H1 (cell line): ENCODE measurements around the gene PUDP. TPM values are rescaled to one million over a fixed set of nuclear protein-coding genes. Genes with fewer than 3 reads are reported as not detected.

Source experiments
- CTCF ChIA-PET: fragments of 300-600 bp; sonication (Branson Sonifier 250); formaldehyde crosslinking; loops from one replicate; lab custom pipeline; 2021; ENCODE audit not compliant: partially characterized antibody; lab: Charles Lee
- POLR2A ChIA-PET: fragments of 300-600 bp; sonication (Branson Sonifier 250); formaldehyde crosslinking; loops from one replicate; lab custom pipeline; 2021; ENCODE audit warnings: inconsistent platforms; ENCODE audit not compliant: partially characterized antibody; lab: Charles Lee
- DNase-seq, 2 experiments: peaks; one replicate each; pipeline versions ENCODE4 v3.0.0 to v3.0.0-alpha.2; 2010 to 2022; ENCODE audit warnings: low spot score in 2 of 2, low read depth in 1 of 2, mixed read lengths in 1 of 2
- FAIRE-seq: peaks from 2 replicates; lab custom pipeline; 2011; peaks lifted over from hg19 to GRCh38; lab: Jason Lieb, UNC
- H2AFZ ChIP-seq: 2 replicates; pipeline ENCODE4 v1.8.1; 2012; ENCODE audit warnings: low read length, inconsistent platforms
- H2AK5ac ChIP-seq: 2 replicates; pipeline ENCODE4 v1.6.1; 2013; ENCODE audit warnings: low read depth, low read length
- H2BK120ac ChIP-seq: replicated peaks from 2 replicates; pipeline ENCODE3; 2013; ENCODE audit warnings: low read depth, low read length, inconsistent platforms
- H2BK12ac ChIP-seq: 2 replicates; pipeline ENCODE4 v1.6.1; 2013; ENCODE audit warnings: low read depth, low read length
- H2BK15ac ChIP-seq: 2 replicates; pipeline ENCODE4 v1.6.1; 2013; ENCODE audit warnings: low read length
- H2BK20ac ChIP-seq: 2 replicates; pipeline ENCODE4 v1.6.1; 2013; ENCODE audit warnings: low read length
- H2BK5ac ChIP-seq: 2 replicates; pipeline ENCODE4 v1.6.1; 2013; ENCODE audit warnings: low read depth, low read length
- H3K14ac ChIP-seq: 2 replicates; pipeline ENCODE4 v1.6.1; 2013; ENCODE audit warnings: inconsistent platforms; ENCODE audit not compliant: insufficient read length
- H3K18ac ChIP-seq: 2 replicates; pipeline ENCODE4 v1.6.1; 2013; ENCODE audit warnings: low read length; ENCODE audit errors: extremely low read depth
- H3K23ac ChIP-seq: 2 replicates; pipeline ENCODE4 v1.6.1; 2013; ENCODE audit warnings: inconsistent platforms; ENCODE audit not compliant: insufficient read length
- H3K23me2 ChIP-seq: 2 replicates; pipeline ENCODE4 v1.6.1; 2013; ENCODE audit warnings: low read depth, low read length
- H3K27ac ChIP-seq: 2 replicates; pipeline ENCODE4 v1.6.1; 2011; ENCODE audit warnings: low read depth, low read length, inconsistent platforms
- H3K27me3 ChIP-seq, 4 experiments: replicated peaks in 1 of 4; 1 replicate in 1 of 4; 2 replicates in 3 of 4; pipeline versions ENCODE4 v1.6.1 to v1.8.1; 2011 to 2013; ENCODE audit warnings: low read length in 3 of 4, mild to moderate bottlenecking in 3 of 4, inconsistent platforms in 2 of 4, mixed read lengths in 2 of 4, moderate library complexity in 1 of 4; ENCODE audit not compliant: control insufficient read depth in 3 of 4, insufficient read depth in 3 of 4; ENCODE audit errors: extremely low read depth in 1 of 4
- H3K36me3 ChIP-seq, 4 experiments: 2 replicates each; pipeline versions ENCODE4 v1.6.1 to v1.8.1; 2011 to 2013; ENCODE audit warnings: mild to moderate bottlenecking in 4 of 4, low read length in 3 of 4, moderate library complexity in 2 of 4, control low read depth in 1 of 4, inconsistent platforms in 1 of 4; ENCODE audit not compliant: insufficient read depth in 4 of 4, control insufficient read depth in 2 of 4
- H3K4ac ChIP-seq: replicated peaks from 2 replicates; pipeline ENCODE3; 2013; ENCODE audit warnings: low read length, low read depth, mixed read lengths, inconsistent platforms; ENCODE audit not compliant: insufficient read length
- H3K4me1 ChIP-seq, 4 experiments: replicated peaks in 1 of 4; 1 replicate in 1 of 4; 2 replicates in 3 of 4; pipeline versions ENCODE4 v1.6.1 to v1.8.1; 2011 to 2013; ENCODE audit warnings: low read length in 3 of 4, inconsistent platforms in 2 of 4, mixed read lengths in 1 of 4; ENCODE audit not compliant: insufficient read depth in 4 of 4, control insufficient read depth in 3 of 4
- H3K4me2 ChIP-seq, 2 experiments: 2 replicates each; pipeline versions ENCODE4 v1.6.1 to v1.8.1; 2011 to 2013; ENCODE audit warnings: low read depth in 2 of 2, low read length in 2 of 2, control low read depth in 1 of 2, inconsistent platforms in 1 of 2, mild to moderate bottlenecking in 1 of 2; ENCODE audit not compliant: insufficient read depth in 1 of 2
- H3K4me3 ChIP-seq, 4 experiments: fragments of 200-600, 300-600 bp in 1 of 4; sonication (generic), shearing (Covaris generic), sonication (Bioruptor Twin) in 1 of 4; 2 replicates each; pipeline versions ENCODE4 v1.5.1 to v1.8.1; 2011 to 2016; ENCODE audit warnings: low read length in 4 of 4, low read depth in 3 of 4, control low read depth in 2 of 4, inconsistent platforms in 2 of 4, mild to moderate bottlenecking in 2 of 4, mixed read lengths in 1 of 4, moderate library complexity in 1 of 4; ENCODE audit not compliant: insufficient read depth in 2 of 4; ENCODE audit errors: extremely low read depth in 1 of 4
- H3K56ac ChIP-seq: replicated peaks from 2 replicates; pipeline ENCODE3; 2013; ENCODE audit warnings: low read depth, mild to moderate bottlenecking, mixed read lengths, low read length, inconsistent platforms; ENCODE audit not compliant: insufficient read length
- H3K79me1 ChIP-seq: 2 replicates; pipeline ENCODE4 v1.6.1; 2013; ENCODE audit warnings: low read depth, low read length, control low read depth
- H3K79me2 ChIP-seq, 2 experiments: 2 replicates each; pipeline versions ENCODE4 v1.6.1 to v1.8.1; 2012 to 2013; ENCODE audit warnings: low read length in 2 of 2, mild to moderate bottlenecking in 2 of 2, inconsistent platforms in 1 of 2; ENCODE audit not compliant: insufficient read depth in 2 of 2, control insufficient read depth in 1 of 2
- H3K9ac ChIP-seq, 4 experiments: replicated peaks in 1 of 4; 1 replicate in 1 of 4; 2 replicates in 3 of 4; pipeline versions ENCODE4 v1.6.1 to v1.8.1; 2011 to 2013; ENCODE audit warnings: low read depth in 3 of 4, low read length in 3 of 4, control low read depth in 2 of 4, mild to moderate bottlenecking in 2 of 4, moderate library complexity in 2 of 4, inconsistent platforms in 1 of 4; ENCODE audit errors: extremely low read depth in 1 of 4
- H3K9me3 ChIP-seq, 2 experiments: 2 replicates each; pipeline versions ENCODE4 v1.6.1 to v1.8.1; 2012 to 2013; ENCODE audit warnings: mild to moderate bottlenecking in 2 of 2, moderate library complexity in 2 of 2, control low read depth in 1 of 2, inconsistent platforms in 1 of 2, low read depth in 1 of 2, low read length in 1 of 2, mixed read lengths in 1 of 2; ENCODE audit not compliant: insufficient read depth in 2 of 2
- H4K20me1 ChIP-seq, 2 experiments: replicated peaks in 1 of 2; 2 replicates each; pipeline versions ENCODE3 to v1.8.1; 2011 to 2013; ENCODE audit warnings: inconsistent platforms in 2 of 2, low read length in 2 of 2, mild to moderate bottlenecking in 1 of 2; ENCODE audit not compliant: insufficient read depth in 2 of 2, control insufficient read depth in 1 of 2
- H4K5ac ChIP-seq: 2 replicates; pipeline ENCODE4 v1.6.1; 2013; ENCODE audit warnings: low read length, low read depth, mixed read lengths, inconsistent platforms; ENCODE audit not compliant: insufficient read length
- H4K8ac ChIP-seq: 2 replicates; pipeline ENCODE4 v1.8.0; 2013; ENCODE audit warnings: mild to moderate bottlenecking, moderate library complexity, low read length, inconsistent platforms; ENCODE audit not compliant: insufficient read depth; ENCODE audit errors: extremely low read depth
- H4K91ac ChIP-seq: replicated peaks from 2 replicates; pipeline ENCODE3; 2013; ENCODE audit warnings: low read length, mixed read lengths, inconsistent platforms; ENCODE audit not compliant: insufficient read length
- CBX5 ChIP-seq: fragments of 300-800, 300-1000 bp; sonication (generic); IDR thresholded peaks from 2 replicates; pipeline ENCODE4 v1.7.1; 2016; ENCODE audit warnings: antibody characterized with exemption, low read length, low read depth
- CREB1 ChIP-seq: IDR thresholded peaks from 2 replicates; pipeline ENCODE4 v1.6.1; 2012; ENCODE audit warnings: inconsistent platforms
- NRF1 ChIP-seq: IDR thresholded peaks from 2 replicates; pipeline ENCODE4 v1.6.1; 2011; ENCODE audit warnings: mild to moderate bottlenecking, low read depth, low read length, improper control_type of control experiment
- WGBS, 2 experiments: shearing (Covaris generic) in 1 of 2; methylation state at CpG; one replicate each; pipeline versions ENCODE4 v1.1.6 to v1.1.7; 2013 to 2015; ENCODE audit warnings: low lambda C conversion rate in 2 of 2, mixed read lengths in 2 of 2, inconsistent platforms in 1 of 2, low coverage in 1 of 2, missing lambda C conversion rate in 1 of 2; ENCODE audit not compliant: insufficient replicate concordance in 2 of 2, insufficient coverage in 1 of 2, insufficient read length in 1 of 2; ENCODE audit errors: extremely low coverage in 1 of 2, missing lambda C conversion rate in 1 of 2; 5-methylcytosine and 5-hydroxymethylcytosine counted together
- polyA plus RNA-seq, 7 experiments: library from polyadenylated mRNA; depleted of rRNA in 3 of 7; stranded (reverse) in 5 of 7; unstranded in 2 of 7; fragments of >200 nt in 5 of 7; fragments of 200-250 nt in 2 of 7; gene quantifications; 1 replicate in 5 of 7; 2 replicates in 1 of 7; 4 replicates in 1 of 7; pipeline versions ENCODE4 v1.2.1 to v1.2.3, GENCODE V29; 2011 to 2013; ENCODE audit warnings: missing spikeins in 2 of 7, mixed read lengths in 2 of 7
- total RNA-seq: library from RNA; stranded (reverse); fragmentation: NEBNext Ultra II Directional; extraction: Animal tissue kit (Norgen Biotek cat#: 25700); gene quantifications from 2 replicates; pipeline ENCODE4 v1.2.1, GENCODE V29; 2021
- TF ChIP-seq, protein P1 (sequence below): IDR thresholded peaks from 2 replicates; pipeline ENCODE4 v1.6.1; 2011; ENCODE audit warnings: low read depth, mild to moderate bottlenecking, low read length; ENCODE audit not compliant: insufficient read depth

PUDP gene
- total and polyA plus RNA-seq, 2 of the 8 experiments (the other 6 are each of a cell fraction or from before 2014, with no cell fraction given), result 27.2 to 30.2 TPM

DNA sequence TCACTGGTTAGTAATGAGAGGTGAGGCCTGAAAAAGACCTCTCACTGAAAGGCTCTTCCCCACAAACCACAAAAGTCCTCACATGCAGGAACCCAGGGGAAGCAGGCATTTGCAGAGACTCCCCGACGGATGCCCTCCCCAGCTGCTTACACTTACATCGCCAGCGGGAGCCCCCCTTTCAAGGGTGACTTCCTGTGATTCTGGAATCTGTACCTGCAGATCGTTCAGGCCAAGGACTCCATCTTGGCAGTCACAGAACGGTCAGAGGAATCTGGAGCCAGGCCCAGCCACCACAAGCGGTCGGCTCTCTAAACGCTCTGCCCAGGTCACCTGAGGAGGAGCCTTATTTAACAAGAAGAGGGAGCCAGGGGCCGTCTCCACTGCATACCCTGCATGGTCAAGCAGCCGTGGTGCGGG is 71.7 kb downstream of the PUDP start:
- no peaks in the 10 kb centered on the region for H3K79me2 ChIP-seq
- H4K91ac ChIP-seq, result no peak overlapping the region
- FAIRE-seq (no peak), DNase-seq (no peak)
- no peak overlapping the region for H4K8ac ChIP-seq
- no peaks in the 10 kb centered on the region for H3K4me1 ChIP-seq
- H3K14ac ChIP-seq, result no peak overlapping the region
- POLR2A ChIA-PET, result no interaction called here
- H2BK20ac ChIP-seq, result no peak overlapping the region
- no peak overlapping the region for H4K5ac ChIP-seq
- H2AK5ac ChIP-seq, result no peak overlapping the region
- H3K9ac ChIP-seq, result no peak overlapping the region
- no peak overlapping the region for H3K4me2 ChIP-seq
- H3K27ac ChIP-seq, result no peak overlapping the region
- TF ChIP-seq CREB1 (no peak), NRF1 (no peak), CBX5 (no peak)
- TF ChIP-seq, protein P1, sequence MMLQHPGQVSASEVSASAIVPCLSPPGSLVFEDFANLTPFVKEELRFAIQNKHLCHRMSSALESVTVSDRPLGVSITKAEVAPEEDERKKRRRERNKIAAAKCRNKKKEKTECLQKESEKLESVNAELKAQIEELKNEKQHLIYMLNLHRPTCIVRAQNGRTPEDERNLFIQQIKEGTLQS, result no peak
- no peak overlapping the region for H2AFZ ChIP-seq
- no peak overlapping the region for H2BK15ac ChIP-seq
- no peak overlapping the region for H3K56ac ChIP-seq
- H3K4ac ChIP-seq, result no peak overlapping the region
- no peaks in the 10 kb centered on the region for H3K9me3 ChIP-seq
- no peak overlapping the region for H3K23ac ChIP-seq
- CTCF ChIA-PET, result no interaction called here
- H3K27me3 ChIP-seq, result no peaks in the 10 kb centered on the region
- H2BK120ac ChIP-seq, result no peak overlapping the region
- no peak overlapping the region for H2BK5ac ChIP-seq
- H3K18ac ChIP-seq, result no peak overlapping the region
- no peak overlapping the region for H3K4me3 ChIP-seq
- H2BK12ac ChIP-seq, result no peak overlapping the region
- no peaks in the 10 kb centered on the region for H3K36me3 ChIP-seq
- no peaks in the 10 kb centered on the region for H3K23me2 ChIP-seq
- 83% methylated on average over 12 of the region's 12 CpGs; no CpG with 5 or more reads in 1 of the 2 experiments for WGBS, 2 experiments
- no peaks in the 10 kb centered on the region for H4K20me1 ChIP-seq
- H3K79me1 ChIP-seq, result no peaks in the 10 kb centered on the region
